ENCODE data around the gene TAPT1. TPM values are rescaled to one million over a fixed set of nuclear protein-coding genes. Genes with fewer than 3 reads are reported as not detected.

Gene TAPT1
- total and polyA plus RNA-seq, 2 experiments from 2014 or later = 3.6 to 9.9 TPM

DNA sequence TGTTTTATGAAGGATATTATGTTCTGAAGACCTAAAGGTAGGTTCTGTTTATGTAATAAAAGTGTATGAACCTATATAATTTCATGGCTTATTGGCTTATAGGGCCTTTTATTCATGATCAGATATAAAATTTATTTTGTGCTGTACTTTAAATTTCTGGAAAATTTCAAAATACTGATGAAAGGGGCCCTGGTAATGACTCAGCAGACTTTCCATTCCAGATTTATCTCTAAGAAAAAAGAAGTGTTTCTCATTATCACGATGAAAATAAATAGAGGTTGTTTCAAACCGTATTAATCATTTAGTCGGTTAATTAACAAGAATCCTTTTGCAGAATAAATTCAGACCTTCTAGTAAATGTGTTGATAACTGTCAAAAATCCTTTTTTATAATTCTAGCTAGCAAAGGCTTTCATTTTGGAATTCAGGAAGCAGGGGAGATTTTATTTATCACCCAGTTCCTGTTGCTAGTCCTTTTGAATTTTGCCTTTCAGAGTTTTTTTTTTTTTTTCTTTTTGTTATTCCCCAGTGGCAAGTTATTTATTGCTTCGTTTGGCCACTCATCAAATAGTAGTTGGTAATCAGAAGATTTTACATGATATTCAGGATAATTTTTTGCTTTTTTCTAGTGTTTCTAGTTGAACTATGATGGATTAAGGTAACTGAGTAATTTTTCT, 5.4 kb upstream of the TAPT1 start:
- no peak overlapping the region for H3K27ac ChIP-seq (ENCODE audit: low read depth)
- no peaks in the 10 kb centered on the region for H3K36me3 Mint-ChIP-seq (ENCODE audit: low read depth)
- no peaks in the 10 kb centered on the region for H3K9me2 ChIP-seq (ENCODE audit: insufficient read depth)
- H3K27me3 ChIP-seq (ENCODE audit: insufficient read depth) = no peaks in the 10 kb centered on the region
- no peaks in the 10 kb centered on the region for H3K36me3 ChIP-seq (ENCODE audit: insufficient read depth)
- peaks cover 16% of the 10 kb centered on the region for H3K27me3 Mint-ChIP-seq (ENCODE audit: insufficient read depth, low read depth, poor library complexity)
- TF ChIP-seq, protein P1, sequence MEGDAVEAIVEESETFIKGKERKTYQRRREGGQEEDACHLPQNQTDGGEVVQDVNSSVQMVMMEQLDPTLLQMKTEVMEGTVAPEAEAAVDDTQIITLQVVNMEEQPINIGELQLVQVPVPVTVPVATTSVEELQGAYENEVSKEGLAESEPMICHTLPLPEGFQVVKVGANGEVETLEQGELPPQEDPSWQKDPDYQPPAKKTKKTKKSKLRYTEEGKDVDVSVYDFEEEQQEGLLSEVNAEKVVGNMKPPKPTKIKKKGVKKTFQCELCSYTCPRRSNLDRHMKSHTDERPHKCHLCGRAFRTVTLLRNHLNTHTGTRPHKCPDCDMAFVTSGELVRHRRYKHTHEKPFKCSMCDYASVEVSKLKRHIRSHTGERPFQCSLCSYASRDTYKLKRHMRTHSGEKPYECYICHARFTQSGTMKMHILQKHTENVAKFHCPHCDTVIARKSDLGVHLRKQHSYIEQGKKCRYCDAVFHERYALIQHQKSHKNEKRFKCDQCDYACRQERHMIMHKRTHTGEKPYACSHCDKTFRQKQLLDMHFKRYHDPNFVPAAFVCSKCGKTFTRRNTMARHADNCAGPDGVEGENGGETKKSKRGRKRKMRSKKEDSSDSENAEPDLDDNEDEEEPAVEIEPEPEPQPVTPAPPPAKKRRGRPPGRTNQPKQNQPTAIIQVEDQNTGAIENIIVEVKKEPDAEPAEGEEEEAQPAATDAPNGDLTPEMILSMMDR (conservative IDR thresholded peaks at IDR 0.05; ENCODE audit: low read depth in 2 of 2) = no peak
- H3K4me3 ChIP-seq = no peak overlapping the region
- no peaks in the 10 kb centered on the region for H3K9me3 Mint-ChIP-seq
- ATAC-seq (no peak), DNase-seq (ENCODE audit: low spot score) (no peak)
- H3K4me2 ChIP-seq = 0 out of 2 replicates have a peak overlapping the region, but pooled peaks have one; percentile 4
- H2AFZ ChIP-seq = no peak overlapping the region
- H3F3A ChIP-seq (replicated peaks; ENCODE audit: low read depth) = no peaks in the 10 kb centered on the region
- H3K4me3 Mint-ChIP-seq = no peak overlapping the region
- H3K27ac Mint-ChIP-seq = peak overlapping the region; percentile 90
- no peaks in the 10 kb centered on the region for H4K20me1 ChIP-seq (replicated peaks; ENCODE audit: insufficient read depth)
- H3K79me2 ChIP-seq (replicated peaks; ENCODE audit: insufficient read depth) = no peaks in the 10 kb centered on the region
- peaks cover 34% of the 10 kb centered on the region for H3K4me1 ChIP-seq (ENCODE audit: insufficient read depth)
- peaks cover 40% of the 10 kb centered on the region for H3K4me1 Mint-ChIP-seq

DNA sequence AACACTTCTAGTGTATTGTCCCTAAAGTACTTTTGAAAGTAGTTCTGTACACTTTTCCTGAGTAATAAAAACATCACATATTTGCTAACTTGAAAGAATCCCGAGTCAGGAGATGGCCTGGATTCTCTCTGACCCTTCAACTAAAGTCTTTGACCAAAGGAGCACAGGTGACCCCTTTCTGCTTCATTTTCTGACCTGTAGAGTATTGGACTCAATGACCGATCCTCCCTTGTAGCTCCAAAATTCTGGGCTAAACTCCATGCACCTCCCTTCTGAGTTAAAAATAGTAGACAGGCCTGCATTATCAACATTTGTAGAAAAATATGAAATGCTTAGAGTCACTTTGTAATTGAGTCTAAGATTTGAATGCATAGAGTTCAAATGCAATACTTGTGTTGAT, 4.0 kb upstream of the TAPT1 start:
- Histone ChIP-seq H4K20me1 (replicated peaks; ENCODE audit: insufficient read depth) (no peaks in the 10 kb centered on the region), H3K4me1 (ENCODE audit: insufficient read depth) (peaks cover 24% of the 10 kb centered on the region), H3K27ac (ENCODE audit: low read depth) (no peak overlapping the region), H3K9me2 (ENCODE audit: insufficient read depth) (no peaks in the 10 kb centered on the region), H3K4me2 (no peak overlapping the region), H3F3A (replicated peaks; ENCODE audit: low read depth) (no peaks in the 10 kb centered on the region), H3K27me3 (ENCODE audit: insufficient read depth) (no peaks in the 10 kb centered on the region), H2AFZ (no peak overlapping the region), H3K79me2 (replicated peaks; ENCODE audit: insufficient read depth) (0 out of 2 replicates have a peak, but pooled peaks cover 1% of the 10 kb centered on the region), H3K36me3 (ENCODE audit: insufficient read depth) (no peaks in the 10 kb centered on the region), H3K4me3 (no peak overlapping the region)
- DNase-seq (ENCODE audit: low spot score) (no peak), ATAC-seq (no peak)
- H3K27ac Mint-ChIP-seq = no peak overlapping the region
- peaks cover 16% of the 10 kb centered on the region for H3K27me3 Mint-ChIP-seq (ENCODE audit: insufficient read depth, low read depth, poor library complexity)
- H3K4me1 Mint-ChIP-seq = peaks cover 40% of the 10 kb centered on the region
- H3K4me3 Mint-ChIP-seq = no peak overlapping the region
- H3K36me3 Mint-ChIP-seq (ENCODE audit: low read depth) = no peaks in the 10 kb centered on the region
- H3K9me3 Mint-ChIP-seq = no peaks in the 10 kb centered on the region
- TF ChIP-seq JUNB (IDR thresholded peaks at IDR 0.05; ENCODE audit: unreplicated experiment) = no peak
- TF ChIP-seq ZNF114 (CRISPR knock-in tag; IDR thresholded peaks at IDR 0.05) = no peak
- no peak for TF ChIP-seq POLR2AphosphoS5 (IDR thresholded peaks at IDR 0.05; ENCODE audit: low read depth)
- TF ChIP-seq, protein P2, sequence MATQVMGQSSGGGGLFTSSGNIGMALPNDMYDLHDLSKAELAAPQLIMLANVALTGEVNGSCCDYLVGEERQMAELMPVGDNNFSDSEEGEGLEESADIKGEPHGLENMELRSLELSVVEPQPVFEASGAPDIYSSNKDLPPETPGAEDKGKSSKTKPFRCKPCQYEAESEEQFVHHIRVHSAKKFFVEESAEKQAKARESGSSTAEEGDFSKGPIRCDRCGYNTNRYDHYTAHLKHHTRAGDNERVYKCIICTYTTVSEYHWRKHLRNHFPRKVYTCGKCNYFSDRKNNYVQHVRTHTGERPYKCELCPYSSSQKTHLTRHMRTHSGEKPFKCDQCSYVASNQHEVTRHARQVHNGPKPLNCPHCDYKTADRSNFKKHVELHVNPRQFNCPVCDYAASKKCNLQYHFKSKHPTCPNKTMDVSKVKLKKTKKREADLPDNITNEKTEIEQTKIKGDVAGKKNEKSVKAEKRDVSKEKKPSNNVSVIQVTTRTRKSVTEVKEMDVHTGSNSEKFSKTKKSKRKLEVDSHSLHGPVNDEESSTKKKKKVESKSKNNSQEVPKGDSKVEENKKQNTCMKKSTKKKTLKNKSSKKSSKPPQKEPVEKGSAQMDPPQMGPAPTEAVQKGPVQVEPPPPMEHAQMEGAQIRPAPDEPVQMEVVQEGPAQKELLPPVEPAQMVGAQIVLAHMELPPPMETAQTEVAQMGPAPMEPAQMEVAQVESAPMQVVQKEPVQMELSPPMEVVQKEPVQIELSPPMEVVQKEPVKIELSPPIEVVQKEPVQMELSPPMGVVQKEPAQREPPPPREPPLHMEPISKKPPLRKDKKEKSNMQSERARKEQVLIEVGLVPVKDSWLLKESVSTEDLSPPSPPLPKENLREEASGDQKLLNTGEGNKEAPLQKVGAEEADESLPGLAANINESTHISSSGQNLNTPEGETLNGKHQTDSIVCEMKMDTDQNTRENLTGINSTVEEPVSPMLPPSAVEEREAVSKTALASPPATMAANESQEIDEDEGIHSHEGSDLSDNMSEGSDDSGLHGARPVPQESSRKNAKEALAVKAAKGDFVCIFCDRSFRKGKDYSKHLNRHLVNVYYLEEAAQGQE (IDR thresholded peaks at IDR 0.05; ENCODE audit: unreplicated experiment) = no peak
- TF ChIP-seq, protein P3, sequence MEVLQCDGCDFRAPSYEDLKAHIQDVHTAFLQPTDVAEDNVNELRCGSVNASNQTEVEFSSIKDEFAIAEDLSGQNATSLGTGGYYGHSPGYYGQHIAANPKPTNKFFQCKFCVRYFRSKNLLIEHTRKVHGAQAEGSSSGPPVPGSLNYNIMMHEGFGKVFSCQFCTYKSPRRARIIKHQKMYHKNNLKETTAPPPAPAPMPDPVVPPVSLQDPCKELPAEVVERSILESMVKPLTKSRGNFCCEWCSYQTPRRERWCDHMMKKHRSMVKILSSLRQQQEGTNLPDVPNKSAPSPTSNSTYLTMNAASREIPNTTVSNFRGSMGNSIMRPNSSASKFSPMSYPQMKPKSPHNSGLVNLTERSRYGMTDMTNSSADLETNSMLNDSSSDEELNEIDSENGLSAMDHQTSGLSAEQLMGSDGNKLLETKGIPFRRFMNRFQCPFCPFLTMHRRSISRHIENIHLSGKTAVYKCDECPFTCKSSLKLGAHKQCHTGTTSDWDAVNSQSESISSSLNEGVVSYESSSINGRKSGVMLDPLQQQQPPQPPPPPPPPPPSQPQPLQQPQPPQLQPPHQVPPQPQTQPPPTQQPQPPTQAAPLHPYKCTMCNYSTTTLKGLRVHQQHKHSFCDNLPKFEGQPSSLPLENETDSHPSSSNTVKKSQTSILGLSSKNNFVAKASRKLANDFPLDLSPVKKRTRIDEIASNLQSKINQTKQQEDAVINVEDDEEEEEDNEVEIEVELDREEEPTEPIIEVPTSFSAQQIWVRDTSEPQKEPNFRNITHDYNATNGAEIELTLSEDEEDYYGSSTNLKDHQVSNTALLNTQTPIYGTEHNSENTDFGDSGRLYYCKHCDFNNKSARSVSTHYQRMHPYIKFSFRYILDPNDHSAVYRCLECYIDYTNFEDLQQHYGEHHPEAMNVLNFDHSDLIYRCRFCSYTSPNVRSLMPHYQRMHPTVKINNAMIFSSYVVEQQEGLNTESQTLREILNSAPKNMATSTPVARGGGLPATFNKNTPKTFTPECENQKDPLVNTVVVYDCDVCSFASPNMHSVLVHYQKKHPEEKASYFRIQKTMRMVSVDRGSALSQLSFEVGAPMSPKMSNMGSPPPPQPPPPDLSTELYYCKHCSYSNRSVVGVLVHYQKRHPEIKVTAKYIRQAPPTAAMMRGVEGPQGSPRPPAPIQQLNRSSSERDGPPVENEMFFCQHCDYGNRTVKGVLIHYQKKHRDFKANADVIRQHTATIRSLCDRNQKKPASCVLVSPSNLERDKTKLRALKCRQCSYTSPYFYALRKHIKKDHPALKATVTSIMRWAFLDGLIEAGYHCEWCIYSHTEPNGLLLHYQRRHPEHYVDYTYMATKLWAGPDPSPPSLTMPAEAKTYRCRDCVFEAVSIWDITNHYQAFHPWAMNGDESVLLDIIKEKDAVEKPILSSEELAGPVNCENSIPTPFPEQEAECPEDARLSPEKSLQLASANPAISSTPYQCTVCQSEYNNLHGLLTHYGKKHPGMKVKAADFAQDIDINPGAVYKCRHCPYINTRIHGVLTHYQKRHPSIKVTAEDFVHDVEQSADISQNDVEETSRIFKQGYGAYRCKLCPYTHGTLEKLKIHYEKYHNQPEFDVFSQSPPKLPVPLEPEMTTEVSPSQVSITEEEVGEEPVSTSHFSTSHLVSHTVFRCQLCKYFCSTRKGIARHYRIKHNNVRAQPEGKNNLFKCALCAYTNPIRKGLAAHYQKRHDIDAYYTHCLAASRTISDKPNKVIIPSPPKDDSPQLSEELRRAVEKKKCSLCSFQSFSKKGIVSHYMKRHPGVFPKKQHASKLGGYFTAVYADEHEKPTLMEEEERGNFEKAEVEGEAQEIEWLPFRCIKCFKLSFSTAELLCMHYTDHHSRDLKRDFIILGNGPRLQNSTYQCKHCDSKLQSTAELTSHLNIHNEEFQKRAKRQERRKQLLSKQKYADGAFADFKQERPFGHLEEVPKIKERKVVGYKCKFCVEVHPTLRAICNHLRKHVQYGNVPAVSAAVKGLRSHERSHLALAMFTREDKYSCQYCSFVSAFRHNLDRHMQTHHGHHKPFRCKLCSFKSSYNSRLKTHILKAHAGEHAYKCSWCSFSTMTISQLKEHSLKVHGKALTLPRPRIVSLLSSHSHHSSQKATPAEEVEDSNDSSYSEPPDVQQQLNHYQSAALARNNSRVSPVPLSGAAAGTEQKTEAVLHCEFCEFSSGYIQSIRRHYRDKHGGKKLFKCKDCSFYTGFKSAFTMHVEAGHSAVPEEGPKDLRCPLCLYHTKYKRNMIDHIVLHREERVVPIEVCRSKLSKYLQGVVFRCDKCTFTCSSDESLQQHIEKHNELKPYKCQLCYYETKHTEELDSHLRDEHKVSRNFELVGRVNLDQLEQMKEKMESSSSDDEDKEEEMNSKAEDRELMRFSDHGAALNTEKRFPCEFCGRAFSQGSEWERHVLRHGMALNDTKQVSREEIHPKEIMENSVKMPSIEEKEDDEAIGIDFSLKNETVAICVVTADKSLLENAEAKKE (CRISPR knock-in tag; IDR thresholded peaks at IDR 0.05) = no peak
- no peak for TF ChIP-seq CREB1 (CRISPR knock-in tag; IDR thresholded peaks at IDR 0.05; ENCODE audit: low read depth)

All from GM23338 (cell line).